HCT116 (cell line): Measurements from ENCODE around the gene PSAP. TPM values are rescaled to one million over a fixed set of nuclear protein-coding genes. Genes with fewer than 3 reads are reported as not detected.

ENCODE experiments used
- ATAC-seq: fragments of 200-7000 bp; cut with Tn5 transposase; 2 replicates; pipeline ENCODE4 v1.9.1; 2020; ENCODE audit warnings: mild to moderate bottlenecking, moderate library complexity
- BruUV-seq: library from RNA; stranded (reverse); fragments of 400-500 nt; replicated peaks from 2 replicates; lab custom pipeline; 2021; lab: Mats Ljungman, UMichigan
- CTCF ChIA-PET: fragments of 300-600 bp; sonication (Branson Sonifier 250); formaldehyde crosslinking; loops from one replicate; lab custom pipeline; 2021; ENCODE audit warnings: antibody characterized with exemption; lab: Charles Lee
- POLR2A ChIA-PET: fragments of 300-600, 350-600 bp; sonication (Branson Sonifier 250); formaldehyde crosslinking; loops from one replicate; lab custom pipeline; 2021; ENCODE audit warnings: antibody characterized with exemption; lab: Charles Lee
- RAD21 ChIA-PET, 2 experiments: fragments of 300-600 bp; sonication (Branson Sonifier 250); formaldehyde crosslinking; loops; one replicate each; lab custom pipeline; 2023; ENCODE audit warnings: low total read pairs in 2 of 2; ENCODE audit not compliant: uncharacterized antibody in 2 of 2, unreplicated experiment in 2 of 2, low non-redundant PET in 1 of 2; lab: Charles Lee
- DNase-seq: peaks from one replicate; pipeline ENCODE4 v3.0.0-alpha.2; 2010; ENCODE audit warnings: low read depth, low spot score
- H2AFZ ChIP-seq: fragments of 200-600 bp; shearing (Covaris generic), sonication (generic); 2 replicates; pipeline ENCODE4 v1.6.1; 2017; ENCODE audit warnings: low read depth, mixed run types, mixed read lengths, antibody characterized with exemption, low read length; ENCODE audit not compliant: poor library complexity, severe bottlenecking
- H3K27ac ChIP-seq: 2 replicates; pipeline ENCODE4 v1.5.1; 2012; ENCODE audit warnings: low read depth, low read length
- H3K27me3 ChIP-seq: fragments of 200-600 bp; sonication (generic); 2 replicates; pipeline ENCODE4 v1.6.1; 2016; ENCODE audit warnings: mixed run types, low read length, mixed read lengths; ENCODE audit not compliant: insufficient read depth
- H3K36me3 ChIP-seq, 2 experiments: fragments of 200-500 bp in 1 of 2; fragments of 200-600 bp in 1 of 2; sonication (Bioruptor generic) in 1 of 2; sonication (generic) in 1 of 2; 2 replicates each; pipeline versions ENCODE4 v1.5.1 to v1.6.1; 2014 to 2016; ENCODE audit warnings: low read length in 2 of 2, inconsistent platforms in 1 of 2, mixed read lengths in 1 of 2, mixed run types in 1 of 2; ENCODE audit not compliant: insufficient read depth in 2 of 2, control insufficient read depth in 1 of 2
- H3K4me1 ChIP-seq, 2 experiments: fragments of 200-600 bp in 1 of 2; sonication (generic) in 1 of 2; 2 replicates each; pipeline versions ENCODE4 v1.5.1 to v1.6.1; 2012 to 2017; ENCODE audit warnings: low read length in 2 of 2, inconsistent platforms in 1 of 2, mild to moderate bottlenecking in 1 of 2, mixed read lengths in 1 of 2, mixed run types in 1 of 2, moderate library complexity in 1 of 2; ENCODE audit not compliant: insufficient read depth in 2 of 2, control insufficient read depth in 1 of 2
- H3K4me2 ChIP-seq: fragments of 200-600 bp; sonication (generic); 2 replicates; pipeline ENCODE4 v1.6.1; 2017; ENCODE audit warnings: mixed run types, low read length, mixed read lengths
- H3K4me3 ChIP-seq, 2 experiments: fragments of 200-600 bp in 1 of 2; sonication (generic) in 1 of 2; replicated peaks in 1 of 2; 2 replicates each; pipeline ENCODE4 v1.5.1; 2011 to 2016; ENCODE audit warnings: low read length in 2 of 2, control low read depth in 1 of 2, low read depth in 1 of 2, mild to moderate bottlenecking in 1 of 2, mixed read lengths in 1 of 2, mixed run types in 1 of 2
- H3K79me2 ChIP-seq: fragments of 200-600 bp; sonication (generic); 2 replicates; pipeline ENCODE4 v1.6.1; 2017; ENCODE audit warnings: mild to moderate bottlenecking, mixed run types, low read length, moderate library complexity, mixed read lengths; ENCODE audit not compliant: insufficient read depth
- H3K9ac ChIP-seq: fragments of 200-600 bp; sonication (generic); 2 replicates; pipeline ENCODE4 v1.6.1; 2016; ENCODE audit warnings: low read length, mixed read lengths
- H3K9me2 ChIP-seq: fragments of 200-600 bp; sonication (generic), shearing (Covaris generic); 2 replicates; pipeline ENCODE4 v1.6.1; 2017; ENCODE audit warnings: mixed run types, mild to moderate bottlenecking, moderate library complexity; ENCODE audit not compliant: insufficient read depth
- H3K9me3 ChIP-seq, 2 experiments: fragments of 200-500 bp in 1 of 2; fragments of 200-600 bp in 1 of 2; sonication (Bioruptor generic) in 1 of 2; sonication (generic) in 1 of 2; 2 replicates each; pipeline ENCODE4 v1.6.1; 2014 to 2017; ENCODE audit warnings: low read length in 2 of 2, mixed read lengths in 2 of 2, inconsistent platforms in 1 of 2, low read depth in 1 of 2, mild to moderate bottlenecking in 1 of 2, mixed run types in 1 of 2, moderate library complexity in 1 of 2; ENCODE audit not compliant: control insufficient read depth in 1 of 2, insufficient read depth in 1 of 2
- H4K20me1 ChIP-seq: fragments of 200-600 bp; sonication (generic), shearing (Covaris generic); 2 replicates; pipeline ENCODE4 v1.6.1; 2017; ENCODE audit warnings: mixed run types, mild to moderate bottlenecking, moderate library complexity; ENCODE audit not compliant: insufficient read depth
- ATF3 ChIP-seq: IDR thresholded peaks from 2 replicates; pipeline ENCODE4 v1.6.1; 2012
- JUND ChIP-seq: IDR thresholded peaks from 2 replicates; pipeline ENCODE4 v1.6.1; 2012
- MAX ChIP-seq: IDR thresholded peaks from 2 replicates; pipeline ENCODE4 v1.6.1; 2012
- POLR2AphosphoS5 ChIP-seq: IDR thresholded peaks from 2 replicates; pipeline ENCODE4 v1.6.1; 2011; ENCODE audit warnings: mild to moderate bottlenecking, low read depth, low read length, moderate library complexity
- SIN3A ChIP-seq: IDR thresholded peaks from 2 replicates; pipeline ENCODE4 v1.6.1; 2012; ENCODE audit warnings: low read depth
- ZNF274 ChIP-seq: fragments of 200-500 bp; sonication (Bioruptor generic); IDR thresholded peaks from 2 replicates; pipeline ENCODE4 v1.6.1; 2014; ENCODE audit warnings: mild to moderate bottlenecking, low read depth, low read length, inconsistent platforms
- intact Hi-C: fragments of 100-400 bp; cut with micrococcal nuclease; formaldehyde crosslinking; loops from 2 replicates; pipeline ENCODE4 v1.10.0; 2022
- total RNA-seq: library from RNA; stranded (reverse); gene quantifications from one replicate; pipeline ENCODE4 v1.2.1, GENCODE V29; 2021; ENCODE audit not compliant: unreplicated experiment

The PSAP gene
- total RNA-seq, 1 experiment from 2014 or later: 444 TPM

- H3K27me3 ChIP-seq: no peaks in the 10 kb centered on the region
- no peak for ATAC-seq
- H4K20me1 ChIP-seq: no peaks in the 10 kb centered on the region
- no peaks in the 10 kb centered on the region for H3K36me3 ChIP-seq
- peaks cover 0 to 5% of the 10 kb centered on the region in 2 experiments; a peak in 1 of 4 replicates for H3K9me3 ChIP-seq
- intact Hi-C loops: loop anchor here (5.0 kb wide), 1 partner anchor 78 kb away; no protein-coding TSS in a partner anchor
- H3K79me2 ChIP-seq: no peaks in the 10 kb centered on the region
- POLR2A ChIA-PET: no interaction called here
- no peak overlapping the region for H3K9ac ChIP-seq
- CTCF ChIA-PET: interaction anchor here (1.4 to 3.8 kb wide), 2 partner anchors 8 to 78 kb away, joined by 4 to 14 read pairs; no protein-coding TSS in a partner anchor
- TF ChIP-seq ATF3 (no peak), JUND (no peak), POLR2AphosphoS5 (no peak), MAX (no peak), SIN3A (no peak), ZNF274 (no peak)
- TF ChIP-seq, all 23 proteins: peak for 0
- H3K4me3 ChIP-seq: no peak overlapping the region
- RAD21 ChIA-PET: no interaction called here
- DNase-seq: no peak
- peaks cover 30 to 52% of the 10 kb centered on the region in 2 experiments for H3K4me1 ChIP-seq
- H3K27ac ChIP-seq: no peak overlapping the region
- no peak overlapping the region for H3K4me2 ChIP-seq
- H2AFZ ChIP-seq: no peak overlapping the region
- H3K9me2 ChIP-seq: no peaks in the 10 kb centered on the region
- no TSS peak for BruUV-seq
Observed at GRCh38 chr10:71774916-71775702, 75.9 kb downstream of the PSAP start.
